GM10248 (cell line): ENCODE results near the gene MAPK14.

Source experiments
- CTCF ChIA-PET: fragments of 300-600 bp; sonication (Branson Sonifier 250); formaldehyde crosslinking; extraction: SDS; loops from one replicate; lab custom pipeline; 2021; ENCODE audit warnings: antibody characterized with exemption; lab: Yijun Ruan, JAX
- POLR2A ChIA-PET: fragments of 350-650 bp; sonication (Branson Sonifier 250); formaldehyde crosslinking; extraction: SDS; loops from one replicate; lab custom pipeline; 2020; ENCODE audit warnings: antibody characterized with exemption; lab: Yijun Ruan, JAX
- DNase-seq: peaks from one replicate; pipeline ENCODE4 v3.0.0; 2012; ENCODE audit errors: extremely low spot score
- TF ChIP-seq, protein P1 (sequence below): IDR thresholded peaks from 2 replicates; pipeline ENCODE4 v1.5.1; 2012; ENCODE audit warnings: mild to moderate bottlenecking, low read depth; ENCODE audit errors: extremely low read depth, missing control alignments, control extremely low read depth

Gene MAPK14

DNA sequence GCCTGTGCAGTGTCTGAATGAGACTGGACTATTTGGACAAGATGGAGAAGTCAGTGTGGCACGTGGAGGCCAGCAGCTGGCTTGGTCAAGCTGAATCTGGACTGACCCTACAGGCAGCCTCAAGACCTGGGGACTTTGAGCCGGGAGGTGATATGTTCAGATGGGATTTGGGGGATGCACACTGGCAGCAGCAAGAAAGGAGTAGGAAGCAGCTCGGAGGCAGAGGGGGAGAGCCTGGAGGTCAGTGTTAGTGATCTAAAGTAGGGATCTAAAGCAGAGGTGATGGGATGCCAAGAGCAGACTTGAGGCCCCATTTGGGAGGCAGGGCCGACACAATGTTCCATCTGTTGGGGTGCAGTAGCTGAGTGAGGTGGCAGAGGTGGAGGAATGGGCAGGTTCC lies 105.5 kb downstream of the MAPK14 start:
- no peak for DNase-seq
- ChIA-PET POLR2A (no interaction called here), CTCF (interaction anchor here (0.7 to 4.5 kb wide), 4 partner anchors 8 to 65 kb away, joined by 3 to 24 read pairs (median 4); no protein-coding TSS in a partner anchor)
- TF ChIP-seq, protein P1, sequence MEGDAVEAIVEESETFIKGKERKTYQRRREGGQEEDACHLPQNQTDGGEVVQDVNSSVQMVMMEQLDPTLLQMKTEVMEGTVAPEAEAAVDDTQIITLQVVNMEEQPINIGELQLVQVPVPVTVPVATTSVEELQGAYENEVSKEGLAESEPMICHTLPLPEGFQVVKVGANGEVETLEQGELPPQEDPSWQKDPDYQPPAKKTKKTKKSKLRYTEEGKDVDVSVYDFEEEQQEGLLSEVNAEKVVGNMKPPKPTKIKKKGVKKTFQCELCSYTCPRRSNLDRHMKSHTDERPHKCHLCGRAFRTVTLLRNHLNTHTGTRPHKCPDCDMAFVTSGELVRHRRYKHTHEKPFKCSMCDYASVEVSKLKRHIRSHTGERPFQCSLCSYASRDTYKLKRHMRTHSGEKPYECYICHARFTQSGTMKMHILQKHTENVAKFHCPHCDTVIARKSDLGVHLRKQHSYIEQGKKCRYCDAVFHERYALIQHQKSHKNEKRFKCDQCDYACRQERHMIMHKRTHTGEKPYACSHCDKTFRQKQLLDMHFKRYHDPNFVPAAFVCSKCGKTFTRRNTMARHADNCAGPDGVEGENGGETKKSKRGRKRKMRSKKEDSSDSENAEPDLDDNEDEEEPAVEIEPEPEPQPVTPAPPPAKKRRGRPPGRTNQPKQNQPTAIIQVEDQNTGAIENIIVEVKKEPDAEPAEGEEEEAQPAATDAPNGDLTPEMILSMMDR, result no peak

DNA sequence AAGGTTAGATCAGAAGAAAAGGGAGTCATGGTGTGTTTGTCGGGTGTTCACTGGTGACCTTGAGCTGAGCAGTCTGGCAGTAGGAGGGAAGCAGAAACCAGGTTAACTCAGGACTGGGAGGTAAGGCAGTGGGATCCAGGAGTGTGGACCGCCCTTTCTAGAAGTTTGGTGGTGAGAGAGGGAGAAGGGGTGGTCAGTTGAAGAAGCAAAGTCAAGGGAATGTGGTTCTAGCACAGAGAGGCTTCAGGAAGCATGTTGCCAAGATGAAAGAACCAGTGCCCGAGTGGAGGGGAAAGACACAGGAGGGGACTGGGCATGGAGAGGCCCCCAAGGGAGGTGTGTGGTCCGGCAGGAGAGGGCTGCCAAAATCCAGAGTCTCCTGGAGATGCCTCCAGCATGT lies 106.3 kb downstream of the MAPK14 start:
- TF ChIP-seq, protein P1, result no peak
- no peak for DNase-seq
- ChIA-PET CTCF (interaction anchor here (1.1 to 4.5 kb wide), 2 partner anchors 8 to 13 kb away, joined by 4 to 24 read pairs; no protein-coding TSS in a partner anchor), POLR2A (no interaction called here)

DNA sequence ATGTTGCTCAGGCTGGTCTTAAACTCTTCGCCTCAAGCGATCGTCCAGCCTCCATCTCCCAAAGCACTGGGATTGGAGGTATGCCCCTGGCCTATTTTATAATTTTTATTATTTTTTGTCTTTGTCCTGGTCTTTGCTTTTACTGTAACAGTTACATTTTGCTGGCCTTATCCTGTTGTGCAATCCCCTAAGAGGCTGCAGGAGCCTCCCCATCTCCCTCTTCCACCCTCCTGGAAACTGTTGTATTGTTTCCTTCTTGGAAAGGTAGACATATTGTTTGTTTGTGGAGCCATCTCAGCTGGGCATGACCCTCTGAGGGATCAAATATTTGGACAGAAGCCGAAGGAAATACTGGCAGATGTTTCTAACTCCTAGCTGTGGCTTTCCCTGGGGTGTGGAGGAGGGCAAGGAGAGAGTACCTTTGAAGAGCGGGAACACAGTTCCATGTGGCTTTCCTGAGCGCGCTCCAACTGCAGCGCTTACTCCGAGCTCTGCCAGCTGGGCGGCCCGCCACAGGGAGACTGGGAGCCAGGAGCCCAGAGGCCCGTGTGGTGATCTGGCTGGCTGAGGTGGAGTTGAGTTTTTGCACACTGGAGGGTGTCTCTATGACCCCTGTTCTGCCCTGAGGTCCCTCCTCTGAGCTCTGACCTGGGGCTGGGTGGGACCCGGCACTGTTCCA lies 107.6 kb downstream of the MAPK14 start:
- ChIA-PET CTCF (interaction anchor here (1.0 to 4.5 kb wide), 2 partner anchors 10 to 21 kb away, joined by 3 to 24 read pairs; no protein-coding TSS in a partner anchor), POLR2A (no interaction called here)

DNA sequence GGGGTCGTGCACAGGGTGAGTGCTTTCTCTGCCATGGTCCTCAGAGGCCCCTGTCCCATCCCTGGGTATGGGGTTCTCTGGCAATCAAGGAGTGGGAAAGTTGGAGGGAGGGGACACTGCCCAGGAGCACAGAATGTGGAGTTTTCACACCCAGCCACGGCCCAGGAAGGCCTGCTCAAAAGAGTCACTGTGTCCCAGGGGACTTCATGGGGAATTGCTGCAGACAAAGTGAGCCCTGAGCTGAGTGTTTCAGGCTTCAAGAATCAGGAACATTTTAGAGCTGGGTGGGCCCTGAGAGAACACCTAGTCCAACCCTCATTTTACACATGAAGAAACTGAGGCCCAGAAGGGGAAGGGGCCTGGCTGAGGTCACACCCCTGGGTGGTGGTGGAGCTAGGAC lies 108.4 kb downstream of the MAPK14 start:
- DNase-seq, result no peak
- CTCF ChIA-PET, result interaction anchor here (0.7 to 4.5 kb wide), 3 partner anchors 11 to 20 kb away, joined by 3 to 24 read pairs (median 3); no protein-coding TSS in a partner anchor
- TF ChIP-seq, protein P1, result no peak
- POLR2A ChIA-PET, result no interaction called here

More for the DNA sequence above, 107.6 kb downstream of the MAPK14 start:
- no peak for DNase-seq
- TF ChIP-seq, protein P1, result no peak

DNA sequence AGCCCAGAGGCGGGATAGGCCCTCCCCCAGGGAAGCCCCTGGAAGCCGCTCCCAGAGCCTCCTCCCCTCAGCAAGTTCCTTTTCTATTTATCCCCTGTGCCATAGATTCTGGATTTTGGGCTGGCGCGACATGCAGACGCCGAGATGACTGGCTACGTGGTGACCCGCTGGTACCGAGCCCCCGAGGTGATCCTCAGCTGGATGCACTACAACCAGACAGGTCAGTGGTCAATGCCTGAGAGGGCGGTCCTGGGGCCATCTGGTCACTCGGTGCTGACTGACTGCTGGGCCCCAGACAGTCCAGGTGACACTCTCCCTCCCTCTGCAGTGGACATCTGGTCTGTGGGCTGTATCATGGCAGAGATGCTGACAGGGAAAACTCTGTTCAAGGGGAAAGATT lies 108.9 kb downstream of the MAPK14 start:
- CTCF ChIA-PET, result interaction anchor here (0.7 to 4.5 kb wide), 2 partner anchors 11 to 14 kb away, joined by 3 to 24 read pairs; no protein-coding TSS in a partner anchor
- POLR2A ChIA-PET, result no interaction called here
- DNase-seq, result no peak

DNA sequence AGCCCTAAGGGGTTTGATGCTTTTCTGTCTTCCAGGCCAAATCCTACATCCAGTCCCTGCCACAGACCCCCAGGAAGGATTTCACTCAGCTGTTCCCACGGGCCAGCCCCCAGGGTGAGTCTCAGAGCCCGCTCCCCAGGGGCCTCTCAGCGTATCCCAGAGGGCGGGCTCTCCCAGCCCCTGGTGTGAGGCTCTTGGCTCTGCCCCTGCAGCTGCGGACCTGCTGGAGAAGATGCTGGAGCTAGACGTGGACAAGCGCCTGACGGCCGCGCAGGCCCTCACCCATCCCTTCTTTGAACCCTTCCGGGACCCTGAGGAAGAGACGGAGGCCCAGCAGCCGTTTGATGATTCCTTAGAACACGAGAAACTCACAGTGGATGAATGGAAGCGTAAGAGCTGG lies 111.1 kb downstream of the MAPK14 start:
- DNase-seq, result no peak
- CTCF ChIA-PET, result interaction anchor here (1.0 to 2.0 kb wide), 2 partner anchors 7 to 17 kb away, joined by 3 to 10 read pairs; no protein-coding TSS in a partner anchor
- TF ChIP-seq, protein P1, result no peak
- POLR2A ChIA-PET, result no interaction called here

More for the DNA sequence above, 108.9 kb downstream of the MAPK14 start:
- TF ChIP-seq, protein P1, result no peak
